GM18870 (cell line): Measurements from ENCODE around the gene PSMA6.
"Not testable (repeated sequence)": the region's sequence is repeated elsewhere in the genome, so short reads cannot be mapped to it uniquely, and the experiment has no call there.

Experiments
- ATAC-seq: cut with Tn5 transposase; IDR thresholded peaks from one replicate; pipeline ENCODE4 v1.9.1; 2021; ENCODE audit warnings: moderate library complexity; ENCODE audit not compliant: unreplicated experiment

Gene PSMA6

DNA sequence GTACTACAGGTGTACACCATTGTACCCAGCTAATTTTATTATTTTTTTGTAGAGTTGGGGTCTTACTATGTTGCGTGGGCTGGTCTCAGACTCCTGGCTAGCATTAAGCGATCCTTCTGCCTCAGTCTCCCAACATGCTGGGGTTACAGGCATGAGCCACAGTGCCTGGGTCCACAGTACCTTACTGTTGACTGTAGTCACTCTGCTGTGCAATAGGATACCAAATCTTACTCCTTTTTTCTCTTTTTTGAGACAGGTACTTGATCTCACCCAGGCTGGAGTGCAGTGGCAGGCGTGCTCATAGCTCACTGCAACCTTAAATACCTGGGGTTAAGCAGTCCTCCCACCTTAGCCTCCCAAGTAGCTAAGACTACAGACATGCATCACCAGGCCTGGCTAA lies 25.6 kb downstream of the PSMA6 start:
- no peak for ATAC-seq

DNA sequence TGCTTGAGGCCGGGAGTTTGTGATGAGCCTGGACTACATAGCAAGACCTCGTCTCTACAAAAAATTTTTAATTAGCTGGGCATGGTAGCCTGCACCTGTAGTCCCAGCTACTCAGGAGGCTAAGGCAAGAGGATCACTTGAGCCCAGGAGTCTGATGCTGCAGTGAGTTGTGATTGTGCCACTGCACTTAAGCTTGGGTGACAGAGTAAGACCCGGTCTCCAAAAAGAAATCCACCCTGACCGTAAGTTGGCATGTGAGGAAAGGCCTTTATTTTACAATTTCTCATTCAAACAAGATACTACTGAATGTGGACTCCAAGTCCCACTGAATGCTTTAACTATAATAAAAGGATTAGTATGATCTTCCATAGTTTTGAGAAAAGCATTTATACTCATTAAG lies 27.3 kb downstream of the PSMA6 start:
- ATAC-seq = no peak

DNA sequence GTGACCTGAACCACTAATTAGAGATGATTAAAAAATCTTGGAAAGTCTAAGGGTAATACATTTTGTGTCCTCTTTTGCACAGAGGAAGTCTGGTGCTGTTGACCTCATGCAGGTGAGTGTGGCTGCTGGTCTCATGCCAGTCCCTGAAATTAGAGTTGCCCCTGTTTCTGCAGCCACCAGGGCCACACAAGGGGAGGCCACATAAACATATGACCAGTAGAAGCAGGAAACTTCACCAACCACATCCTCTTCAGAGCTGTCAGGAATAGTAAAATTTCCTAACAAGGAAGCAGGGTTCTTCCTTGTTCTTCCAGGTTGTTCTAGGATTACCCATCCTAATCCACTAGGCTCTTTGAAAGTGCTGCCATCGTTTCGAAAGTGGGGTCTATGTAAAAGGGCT lies 28.3 kb downstream of the PSMA6 start:
- ATAC-seq = no peak

- no peak for ATAC-seq
Observed at GRCh38 chr14:35326375-35326774, 34.2 kb downstream of the PSMA6 start.

GRCh38 chr14:35331605-35332516 lies 39.7 kb downstream of the PSMA6 start:
- no peak for ATAC-seq

DNA sequence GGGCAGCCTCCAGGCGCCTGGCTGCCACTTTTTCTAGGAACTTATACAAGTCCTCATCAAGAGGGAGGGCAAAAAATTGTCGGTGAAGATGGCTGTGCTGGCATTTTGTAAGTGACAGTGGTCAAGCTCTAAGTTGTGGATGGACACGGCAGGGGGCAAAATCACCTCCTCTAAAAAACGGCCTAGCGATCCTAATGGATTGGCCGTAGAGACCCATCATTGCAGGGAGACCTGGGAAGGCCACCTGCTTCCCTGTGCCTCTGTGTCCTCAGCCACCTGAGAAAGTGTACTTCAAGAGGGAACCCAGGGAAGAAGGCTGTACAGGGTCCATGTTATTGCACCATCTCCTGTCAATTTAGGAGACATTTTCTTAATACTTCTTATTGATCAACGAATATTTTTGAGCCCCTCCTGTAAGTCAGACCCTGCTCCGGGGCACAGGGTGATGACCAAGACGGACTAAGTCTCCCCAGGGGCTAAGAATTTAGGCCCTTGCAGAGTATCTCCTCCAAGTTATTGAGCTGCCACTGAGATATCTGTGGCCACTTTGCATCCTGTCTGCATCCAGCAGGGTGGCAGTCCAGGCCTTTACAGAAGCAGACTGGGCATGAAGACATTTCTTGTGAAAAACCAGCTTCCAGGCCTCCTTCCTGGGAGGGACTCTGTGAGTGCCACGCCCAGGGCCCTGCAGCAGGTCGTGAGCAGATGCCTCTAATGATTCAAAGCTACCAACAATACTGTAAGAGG lies 40.5 kb downstream of the PSMA6 start:
- ATAC-seq = no peak

GRCh38 chr14:35333264-35333730 lies 41.1 kb downstream of the PSMA6 start:
- ATAC-seq = no peak

- no peak for ATAC-seq
Observed at GRCh38 chr14:35333797-35334743, 41.9 kb downstream of the PSMA6 start.

GRCh38 chr14:35335388-35336092 lies 43.4 kb downstream of the PSMA6 start:
- no peak for ATAC-seq

GRCh38 chr14:35336171-35336493 lies 44.0 kb downstream of the PSMA6 start:
- not testable (repeated sequence) for ATAC-seq

GRCh38 chr14:35336494-35337268 lies 44.5 kb downstream of the PSMA6 start:
- ATAC-seq = no peak

GRCh38 chr14:35337269-35338255 lies 45.4 kb downstream of the PSMA6 start:
- ATAC-seq = no peak

GRCh38 chr14:35338731-35339405 lies 46.7 kb downstream of the PSMA6 start:
- no peak for ATAC-seq

- ATAC-seq = no peak
Observed at GRCh38 chr14:35339761-35340406, 47.7 kb downstream of the PSMA6 start.

- no peak for ATAC-seq
Observed at GRCh38 chr14:35340616-35341453, 48.7 kb downstream of the PSMA6 start.

DNA sequence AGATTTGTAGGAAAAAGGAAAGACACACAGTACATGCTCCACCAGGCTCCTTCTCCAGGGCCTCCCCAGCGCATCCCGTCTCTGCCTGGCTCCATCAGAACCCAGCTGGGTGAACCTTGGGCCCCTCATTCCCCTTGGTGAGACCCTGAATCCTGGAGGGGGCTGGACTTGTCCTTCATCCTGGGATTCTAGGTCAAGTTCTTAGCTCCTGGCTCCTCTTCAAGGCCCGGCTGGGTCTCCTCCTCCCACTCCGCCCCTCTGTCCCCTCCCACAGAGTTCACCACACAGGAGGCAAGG lies 49.2 kb downstream of the PSMA6 start:
- ATAC-seq = no peak
